ENCODE measurements around the gene TFRC.
"Not testable (repeated sequence)": the region's sequence is repeated elsewhere in the genome, so short reads cannot be mapped to it uniquely, and the experiment has no call there.

The TFRC gene

DNA sequence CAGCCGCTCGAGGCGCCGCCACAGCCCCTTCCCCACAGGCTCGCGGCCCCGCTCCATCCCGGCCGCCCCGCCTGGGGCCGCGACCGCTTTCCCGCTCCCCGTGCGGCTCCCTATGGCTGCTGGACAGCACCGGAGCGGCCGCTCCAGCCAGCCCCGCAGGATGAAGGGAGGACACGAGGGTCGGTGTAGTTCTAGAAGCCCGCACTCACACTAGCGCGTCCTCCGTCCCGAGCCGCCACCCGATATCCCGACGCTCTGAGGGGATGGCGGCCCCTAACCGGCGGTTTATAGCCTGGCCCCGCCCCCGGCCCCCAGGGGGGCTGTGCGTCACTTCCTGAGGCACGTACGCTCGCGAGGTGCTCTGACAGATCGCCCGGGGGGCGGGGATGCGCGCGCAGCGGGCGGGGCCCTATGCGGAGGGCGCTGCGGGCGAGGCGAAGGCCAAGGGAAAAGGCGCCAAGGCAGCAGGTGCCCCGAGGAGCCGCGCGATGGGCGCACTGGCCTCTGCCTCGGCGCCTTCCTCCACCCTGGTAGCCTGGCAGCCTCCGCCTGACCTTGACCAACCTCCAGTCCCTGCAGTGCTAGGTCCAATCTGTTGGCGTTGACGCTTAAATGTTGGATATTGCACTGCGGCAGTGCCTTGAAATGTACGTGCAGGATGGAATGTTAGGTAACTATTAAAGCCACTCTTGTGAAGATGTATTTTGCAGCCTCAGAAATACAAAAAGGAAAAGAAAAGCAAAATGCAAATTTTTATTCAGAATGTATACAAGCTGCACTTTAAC, at the start of gene TFRC:
TFRC (minus strand) TSS at position 257 of the 785 bp plus-strand sequence. CDS start 4,991 bp downstream, outside the sequence.
- DNase-seq = peak; percentile 94

DNA sequence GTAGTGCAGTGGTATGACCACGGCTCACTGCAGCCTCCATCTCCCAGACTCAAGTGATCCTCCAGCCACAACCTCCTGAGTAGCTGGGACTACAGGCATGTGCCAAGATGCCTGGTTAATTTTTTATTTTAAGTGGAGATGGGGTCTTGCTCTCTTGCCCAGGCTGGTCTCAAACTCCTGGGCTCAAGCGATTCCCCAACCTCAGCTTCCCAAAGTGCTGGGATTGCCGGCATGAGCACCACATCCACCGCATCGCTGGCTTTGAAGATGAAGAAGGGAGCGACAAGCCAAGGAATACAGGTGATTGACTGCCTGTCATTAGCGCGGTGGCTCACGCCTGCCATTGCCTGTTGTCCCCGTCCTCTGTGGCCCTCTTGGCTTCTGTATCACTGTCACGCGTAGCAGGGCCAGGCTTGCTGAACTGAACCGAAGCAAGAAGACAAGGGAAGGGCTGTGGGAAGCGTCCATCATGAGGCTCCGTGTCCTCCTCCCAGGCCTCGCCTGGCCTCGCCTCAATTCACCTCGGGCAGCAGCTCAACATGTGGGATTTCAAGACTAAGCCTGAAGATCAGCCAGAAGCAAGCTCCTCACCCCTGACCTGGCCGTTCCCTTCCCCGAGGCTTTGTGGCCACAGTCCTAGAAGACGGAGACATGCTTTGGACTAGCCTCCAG, 46.4 kb upstream of the TFRC start:
- DNase-seq = no peak

DNA sequence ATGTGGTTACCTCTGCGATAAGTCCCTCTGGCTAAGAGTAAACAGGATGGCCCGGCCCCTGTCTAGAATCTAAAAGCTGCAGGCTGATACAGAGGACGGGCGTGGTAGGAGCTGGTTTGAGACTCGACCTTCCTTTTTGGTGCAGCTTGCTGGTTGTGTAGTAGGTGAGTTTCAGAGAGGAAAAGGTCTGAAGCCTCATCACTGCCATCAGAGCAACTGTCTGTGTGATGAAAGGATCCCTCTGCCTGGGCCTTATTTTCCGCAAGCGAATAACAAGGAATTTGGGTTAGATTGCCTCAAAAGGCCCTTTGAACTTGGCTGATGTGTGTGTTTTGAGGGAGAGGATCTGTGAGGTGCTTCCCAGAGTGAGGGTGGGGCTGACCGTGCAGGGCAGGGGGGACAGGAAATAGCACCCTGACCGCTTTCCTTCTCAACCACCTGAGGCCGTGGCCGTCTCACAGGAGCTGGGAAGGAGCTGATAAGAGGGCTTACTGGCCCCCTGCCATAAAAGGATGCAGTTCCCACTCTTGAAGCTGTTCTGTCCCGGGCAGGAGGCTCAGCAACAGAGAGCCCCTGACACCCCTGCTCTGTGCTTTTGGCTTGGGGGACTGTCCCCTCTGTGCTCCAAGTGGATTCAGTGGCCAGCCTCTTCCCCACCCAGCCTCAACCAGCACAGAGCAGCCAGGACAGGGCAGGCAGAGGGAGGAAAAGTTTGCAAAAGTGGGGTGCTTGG, 45.6 kb upstream of the TFRC start:
- peak; percentile 49 for DNase-seq

DNA sequence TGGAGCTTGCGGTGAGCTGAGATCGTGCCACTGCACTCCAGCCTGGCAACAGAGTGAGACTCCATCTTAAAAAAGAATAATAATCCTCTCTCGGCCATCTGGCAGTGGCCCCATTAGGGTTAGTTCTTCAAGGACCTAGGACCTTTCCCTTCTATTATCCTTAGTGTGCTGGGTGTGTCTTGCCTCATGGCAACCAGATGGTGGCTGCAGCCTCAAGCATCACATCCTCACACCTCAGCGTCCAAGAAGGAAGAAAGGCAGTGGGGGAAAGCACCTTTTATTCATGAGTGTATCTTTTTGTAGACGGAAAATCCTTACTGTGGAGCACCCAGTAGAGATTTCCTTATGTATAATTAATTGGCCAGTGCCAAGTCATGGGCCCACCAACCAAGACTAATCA, 42.7 kb upstream of the TFRC start:
- no peak for DNase-seq

DNA sequence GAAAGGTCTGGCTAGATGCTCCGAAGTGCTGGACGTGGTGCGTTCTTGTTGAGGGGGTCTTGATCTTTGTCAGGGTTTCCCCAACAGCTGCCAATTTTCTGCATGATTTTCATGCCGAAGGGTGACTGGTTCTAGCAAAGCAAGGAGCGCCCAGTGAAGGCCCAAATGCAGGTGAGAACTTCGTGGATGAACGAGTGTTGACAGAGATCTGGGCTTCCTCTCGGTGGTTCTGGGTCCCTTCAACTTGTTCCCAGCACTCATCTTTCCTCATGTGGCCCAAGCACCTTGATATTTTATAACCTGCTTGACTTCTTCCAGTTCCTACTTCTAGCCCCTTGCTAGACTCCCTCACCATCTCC, 40.8 kb upstream of the TFRC start:
- no peak for DNase-seq

DNA sequence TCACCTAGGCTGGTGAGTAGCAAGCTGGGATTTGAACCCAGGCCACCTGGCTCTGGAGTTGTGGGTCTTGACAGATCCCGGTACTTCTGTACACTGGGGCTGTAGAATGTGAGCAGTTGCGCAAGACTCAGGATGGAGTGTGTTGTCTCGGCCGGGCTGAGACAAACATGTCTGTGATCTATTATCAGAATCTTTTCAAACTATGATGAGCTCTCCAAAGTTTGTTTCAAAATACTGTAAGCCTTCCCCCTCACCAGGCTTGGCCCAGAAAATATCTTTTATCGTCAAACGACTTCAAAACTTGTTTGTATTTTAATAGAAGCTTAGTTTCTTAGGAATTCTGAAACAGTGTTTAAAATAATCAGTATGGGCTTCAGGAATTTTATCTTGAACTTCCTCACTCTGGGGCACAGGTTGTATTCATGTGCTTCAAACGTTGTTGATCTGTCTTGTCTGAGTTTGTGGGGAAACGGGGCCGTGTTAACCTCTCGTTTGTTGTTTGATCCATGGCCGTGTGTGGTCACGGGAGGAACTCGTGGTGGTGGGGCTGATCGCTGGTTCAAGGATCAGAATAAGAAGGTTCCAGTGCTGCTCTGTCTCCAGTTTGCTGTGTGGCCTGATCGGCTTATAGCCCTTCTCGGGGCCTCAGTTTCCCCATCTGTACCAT, 40.3 kb upstream of the TFRC start:
- no peak for DNase-seq

DNA sequence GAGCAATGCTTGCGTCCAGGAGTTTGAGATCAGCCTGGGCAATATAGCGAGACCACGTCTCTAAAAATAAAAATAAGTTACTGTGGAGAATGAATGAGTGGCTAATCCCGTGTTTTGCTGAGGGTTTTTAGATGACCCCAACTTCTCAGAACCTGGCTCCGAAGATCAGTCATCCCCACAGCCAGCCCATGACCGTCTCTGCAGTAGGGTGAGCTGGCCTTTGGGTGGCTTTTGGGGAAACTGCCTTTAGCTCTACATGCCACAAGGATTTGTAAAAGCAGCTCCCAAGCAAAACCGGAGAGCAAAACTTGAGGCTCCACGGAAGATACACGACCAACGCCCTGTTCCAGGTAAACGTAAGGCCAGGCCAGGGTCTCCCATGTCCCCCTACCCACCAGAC, 39.2 kb upstream of the TFRC start:
- DNase-seq = no peak

DNA sequence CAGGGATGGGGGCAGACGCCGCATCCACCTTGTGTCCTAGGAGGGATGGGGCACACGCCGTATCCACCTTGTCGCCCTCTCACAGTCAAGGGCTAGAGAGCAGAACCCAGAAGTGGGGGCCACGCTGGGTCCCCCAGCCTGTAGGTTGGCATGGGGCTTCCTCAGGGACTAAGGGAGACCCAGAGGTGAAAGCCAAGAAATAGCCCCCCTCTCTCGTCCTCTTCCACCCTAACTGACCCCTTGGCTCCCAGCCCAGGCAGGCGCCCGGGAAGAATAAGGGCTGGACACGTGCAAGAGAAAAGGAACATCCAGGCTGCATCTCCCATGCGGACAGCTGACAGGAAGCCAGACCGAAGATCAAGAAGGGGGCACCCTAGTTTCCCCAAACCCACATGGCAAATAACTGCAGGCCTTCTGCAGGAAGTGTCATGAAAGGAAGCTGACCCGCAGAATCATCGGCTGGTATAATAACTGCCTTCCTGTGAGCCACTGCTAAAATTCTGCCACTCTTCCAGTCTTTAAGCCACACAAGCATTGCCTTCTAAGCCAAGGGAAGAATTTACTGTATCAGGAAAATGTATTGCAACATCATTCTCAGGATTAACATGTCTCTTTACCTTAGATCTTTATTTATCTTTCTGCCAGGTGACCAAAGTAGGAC, 38.5 kb upstream of the TFRC start:
- peak; percentile 20 for DNase-seq

DNA sequence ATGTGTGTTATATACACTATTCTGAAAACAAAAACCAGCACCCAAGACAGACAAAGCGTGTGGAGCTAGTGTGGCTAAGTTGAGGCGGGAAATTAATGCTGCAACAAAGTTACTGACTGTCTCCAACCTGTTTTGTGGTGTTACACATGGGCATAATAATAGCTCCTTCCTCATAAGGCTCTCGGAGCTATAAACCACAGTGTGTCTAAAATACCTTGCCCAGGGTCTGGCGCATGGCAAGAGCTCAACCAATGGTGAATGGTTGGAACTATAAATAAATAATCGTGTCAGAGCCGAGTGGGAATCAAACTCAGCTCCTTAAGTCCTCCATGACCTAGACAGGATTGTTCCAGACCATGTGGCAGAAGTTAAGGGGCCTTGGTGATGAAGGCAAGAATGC, 35.9 kb upstream of the TFRC start:
- DNase-seq = no peak

DNA sequence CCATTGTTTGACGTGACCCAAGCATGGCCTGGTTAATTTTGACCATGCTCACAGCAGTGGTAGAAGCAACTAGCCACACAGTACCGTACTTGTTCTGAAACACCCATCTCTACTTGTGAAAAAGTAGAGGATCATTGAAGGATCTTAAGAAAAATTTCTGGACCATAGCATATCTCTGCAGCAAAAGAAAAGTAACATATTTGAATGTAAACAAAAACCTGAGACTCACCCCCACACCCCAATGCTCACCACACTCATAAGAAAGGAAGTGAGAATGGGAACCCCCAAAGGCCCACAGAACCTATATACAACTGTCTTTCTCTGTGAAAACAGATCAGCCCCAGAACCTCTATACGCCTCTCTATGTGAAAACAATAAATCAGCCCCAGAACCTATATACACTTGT, 33.8 kb upstream of the TFRC start:
- peak; percentile 36 for DNase-seq

DNA sequence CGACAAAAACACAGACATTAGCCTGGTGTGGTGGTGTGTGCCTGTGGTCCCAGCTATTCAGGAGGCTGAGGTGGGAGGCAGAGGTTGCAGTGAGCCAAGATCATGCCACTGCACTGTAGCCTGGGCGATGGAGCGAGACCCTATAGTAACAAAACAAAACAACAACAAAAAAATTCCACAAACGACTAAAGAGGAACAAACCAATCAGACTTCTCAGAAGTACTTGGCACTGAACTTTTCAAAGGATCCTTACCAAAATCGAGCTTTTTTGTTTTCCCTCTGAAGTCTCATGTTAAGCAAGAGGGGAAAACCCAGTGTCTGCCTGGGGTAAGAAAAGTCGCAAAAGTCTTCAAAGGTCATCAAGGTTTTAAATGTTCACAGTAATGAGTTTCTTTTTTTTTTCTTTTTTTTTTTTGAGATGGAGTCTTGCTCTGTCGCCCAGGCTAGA, 30.1 kb upstream of the TFRC start:
- DNase-seq = peak; percentile 56

DNA sequence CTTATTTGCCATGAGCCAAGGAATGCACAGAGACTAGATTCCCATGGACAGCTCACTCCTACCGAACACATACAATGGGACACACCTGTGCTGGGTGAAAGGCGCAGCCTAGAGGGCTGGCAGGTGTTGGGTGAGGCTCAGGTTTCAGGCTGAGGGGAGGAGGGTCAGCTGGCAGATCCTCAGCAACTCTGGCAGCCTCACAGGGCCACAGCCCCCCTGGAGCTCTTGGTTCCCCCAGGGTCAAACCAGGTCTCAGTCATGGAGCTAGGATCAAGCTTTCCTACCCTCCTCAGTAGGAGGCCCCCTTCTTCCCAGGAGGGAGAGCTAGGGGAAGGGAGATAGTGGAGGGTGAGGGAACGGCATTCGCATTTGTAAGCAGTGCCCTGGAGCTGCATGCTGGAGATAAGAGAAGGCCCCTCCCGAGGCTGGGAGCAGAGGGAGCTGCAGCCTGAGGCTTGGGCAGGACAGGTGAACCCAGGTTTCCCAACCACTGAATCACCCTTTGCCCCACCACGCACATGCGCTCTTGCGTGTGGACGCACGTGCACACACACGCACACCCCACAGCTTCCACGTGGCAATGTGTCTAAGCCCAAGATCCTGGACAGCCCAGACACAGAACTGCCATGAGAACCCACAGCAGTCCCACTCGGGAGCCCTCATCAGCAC, 26.3 kb upstream of the TFRC start:
- no peak for DNase-seq

DNA sequence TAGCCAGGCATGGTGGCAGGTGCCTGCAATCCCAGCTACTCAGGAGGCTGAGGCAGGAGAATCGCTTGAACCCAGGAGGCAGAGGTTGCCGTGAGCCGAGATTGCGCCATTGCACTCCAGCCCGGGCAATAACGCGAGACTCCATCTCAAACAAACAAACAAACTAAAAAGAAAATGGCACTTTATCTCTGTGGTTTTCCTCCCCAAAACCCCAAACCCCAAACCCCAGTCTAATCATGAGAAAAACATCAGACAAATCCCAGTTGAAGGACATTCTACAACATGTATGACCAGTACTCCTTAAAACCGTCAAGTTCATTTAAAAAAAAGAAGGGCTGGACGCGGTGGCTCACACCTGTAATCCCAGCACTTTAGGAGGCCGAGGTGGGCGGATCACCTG, 22.8 kb upstream of the TFRC start:
- DNase-seq = peak; percentile 30

DNA sequence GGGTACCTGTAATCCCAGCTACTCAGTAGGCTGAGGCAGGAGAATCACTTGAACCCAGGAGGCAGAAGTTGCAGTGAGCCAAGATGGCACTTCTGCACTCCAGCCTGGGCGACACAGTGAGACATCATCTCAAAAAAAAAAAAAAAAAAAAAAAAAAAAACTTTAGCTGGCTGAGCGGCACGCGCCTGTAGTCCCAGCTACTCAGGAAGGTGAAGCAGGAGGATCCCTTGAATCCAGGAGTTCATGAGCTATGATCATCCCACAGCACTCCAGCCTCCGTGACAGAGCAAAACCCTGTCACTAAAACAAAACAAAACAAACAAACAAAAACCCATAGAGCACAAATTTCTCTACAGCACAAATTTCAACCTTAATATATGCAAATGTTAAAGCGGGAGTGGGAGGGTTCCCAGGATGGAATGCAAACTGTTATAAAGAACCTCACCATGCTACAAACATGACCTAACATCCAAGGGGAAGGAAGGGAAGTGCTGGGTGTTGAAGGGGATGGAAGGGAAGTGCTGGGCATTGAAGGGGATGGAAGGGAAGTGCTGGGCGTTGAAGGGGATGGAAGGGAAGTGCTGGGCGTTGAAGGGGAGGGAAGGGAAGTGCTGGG, 16.6 kb upstream of the TFRC start:
- not testable (repeated sequence) for DNase-seq

DNA sequence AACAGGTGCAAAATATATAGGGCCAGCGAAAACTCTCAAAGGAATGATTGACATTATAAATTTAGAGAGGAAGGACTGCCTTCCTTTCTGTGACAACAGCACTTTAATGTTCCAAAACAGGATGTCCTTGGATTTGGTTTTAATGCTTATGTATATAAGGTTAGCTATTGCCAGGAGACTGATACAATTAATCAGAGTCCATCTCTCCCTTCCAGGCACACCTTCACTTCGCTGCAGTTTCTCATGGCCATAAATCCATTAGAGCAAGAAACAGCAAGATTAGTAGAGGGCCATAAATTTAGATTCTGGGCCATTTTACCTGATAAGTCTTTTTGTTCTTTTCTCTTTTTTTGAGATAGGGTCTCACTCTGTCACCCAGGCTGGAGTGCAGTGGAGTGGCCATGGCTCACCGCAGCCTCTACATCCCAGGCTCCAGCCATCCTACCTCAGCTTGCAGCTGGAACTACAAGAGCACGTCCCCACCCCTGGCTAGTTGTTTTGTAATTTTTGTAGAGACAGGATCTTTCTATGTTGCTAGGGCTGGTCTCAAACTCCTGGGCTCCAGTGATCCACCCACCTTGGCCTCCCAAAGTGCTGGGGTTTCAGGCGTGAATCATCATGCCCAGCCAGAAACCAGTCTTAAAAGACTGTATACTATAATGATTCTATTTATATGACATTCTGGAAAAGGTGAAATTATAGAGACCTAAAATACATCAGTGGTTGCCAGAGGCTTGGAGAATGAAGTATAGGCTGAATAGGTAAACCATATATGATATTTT, 15.7 kb upstream of the TFRC start:
- DNase-seq = no peak

DNA sequence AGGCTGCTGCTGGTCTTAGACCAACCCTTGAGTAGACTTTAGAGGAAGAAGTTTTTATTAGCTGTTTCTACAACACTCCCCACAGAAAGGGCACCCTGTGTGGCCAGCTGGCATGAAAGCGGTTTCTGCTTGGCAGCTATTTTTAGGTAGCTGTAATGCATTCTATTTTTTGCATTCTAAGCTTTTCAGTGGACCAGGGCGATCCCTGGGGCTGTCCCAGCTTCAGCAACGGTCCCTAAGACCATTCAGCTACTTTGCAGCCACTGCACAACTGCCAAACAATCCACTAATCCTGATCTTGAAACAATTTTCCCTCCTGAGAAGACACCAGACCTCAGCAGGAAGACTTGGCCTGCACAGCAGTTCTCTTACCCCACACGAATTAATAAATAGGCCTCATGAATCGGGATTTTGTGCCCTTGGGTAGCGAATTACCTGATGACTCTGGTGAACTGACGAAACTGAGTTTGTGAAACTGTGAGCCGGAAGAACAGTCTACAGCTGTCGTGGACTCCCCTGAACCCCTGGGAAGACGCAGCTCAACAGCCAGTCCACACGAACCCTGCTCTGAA, 14.6 kb upstream of the TFRC start:
- no peak for DNase-seq

DNA sequence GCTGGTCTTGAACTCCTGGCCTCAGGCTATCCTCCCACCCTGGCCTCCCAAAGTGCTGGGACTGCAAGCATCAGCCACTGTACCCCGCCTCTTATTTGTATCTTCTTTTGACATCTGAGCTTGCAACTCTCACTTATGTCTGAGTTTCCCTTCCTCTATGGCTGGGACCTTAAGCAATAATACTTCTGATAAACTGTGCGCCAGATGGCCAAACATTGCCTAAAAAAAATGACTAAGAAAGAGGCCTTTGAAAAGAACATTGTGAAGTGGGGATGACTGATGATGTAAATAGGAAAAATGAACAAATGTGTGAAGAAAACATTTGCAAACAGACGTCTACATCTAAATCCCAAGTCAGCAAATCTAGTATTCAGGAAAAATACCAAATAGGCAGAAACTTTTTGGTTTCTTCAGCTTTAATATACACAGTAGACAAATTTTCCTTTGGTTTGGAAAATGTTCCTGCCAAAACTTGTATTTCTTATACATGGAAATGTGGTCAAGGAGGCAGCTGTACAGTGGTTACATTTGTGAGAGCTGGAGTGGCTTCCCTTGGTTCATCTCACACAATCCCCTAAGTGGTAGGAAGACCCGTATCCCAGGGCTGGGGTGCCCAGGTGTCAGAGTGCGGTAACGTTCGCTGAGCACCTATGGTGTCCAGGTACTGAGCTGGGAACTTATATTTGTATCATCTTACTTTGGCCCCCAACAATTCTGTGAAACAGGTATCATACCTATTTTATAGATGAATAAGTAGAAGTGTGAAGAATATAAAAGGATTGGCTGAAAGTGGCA, 11.6 kb upstream of the TFRC start:
- DNase-seq = no peak

DNA sequence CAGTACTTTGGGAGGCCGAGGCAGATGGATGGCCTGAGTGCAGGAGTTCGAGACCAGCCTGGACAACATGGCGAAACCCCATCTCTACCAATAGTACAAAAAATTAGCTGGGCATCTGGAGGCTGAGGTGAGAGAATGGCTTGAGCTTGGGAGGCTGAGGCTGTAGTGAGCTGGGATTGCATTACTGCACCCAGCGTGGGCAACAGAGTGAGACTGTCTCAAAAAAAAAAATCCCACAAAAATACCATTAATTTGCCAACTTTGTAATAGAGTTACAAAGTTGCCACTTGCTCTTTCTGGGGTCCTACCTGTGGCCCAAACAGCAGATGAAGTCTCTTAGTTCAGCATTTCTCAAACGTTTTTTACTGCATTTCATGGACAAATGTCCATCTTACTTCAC, 6.0 kb upstream of the TFRC start:
- no peak for DNase-seq

DNA sequence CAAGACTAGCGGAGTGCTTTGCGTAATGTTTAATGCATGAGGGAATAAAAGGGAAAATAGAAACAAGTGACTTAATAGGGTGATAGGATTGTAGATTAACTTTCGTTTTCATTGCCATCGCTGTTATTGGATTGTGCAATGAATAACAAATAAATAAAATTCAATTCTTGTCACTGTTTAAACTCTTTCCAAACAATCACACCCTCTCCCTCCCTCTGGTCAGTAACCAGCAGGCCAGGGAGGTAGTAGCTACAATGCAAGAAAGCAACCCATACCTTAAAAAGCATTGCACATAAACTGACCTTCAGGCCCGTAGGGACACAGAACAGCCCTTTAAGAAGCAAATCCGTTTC, 705 bp upstream of the TFRC start:
- DNase-seq = no peak

Data from CD4-positive, alpha-beta T cell treated with Interleukin-17A for 1 hour (primary cell).